Omental fat pad (tissue), 4 donors: ENCODE measurements around the gene XRCC1. TPM values are rescaled to one million over a fixed set of nuclear protein-coding genes. Genes with fewer than 3 reads are reported as not detected.

Experiments
- ATAC-seq: fragments of 150-250 bp; one replicate; pipeline ENCODE4 v1.9.1; 2016; ENCODE audit warnings: mild to moderate bottlenecking, moderate library complexity; ENCODE audit not compliant: low FRiP score
- DNase-seq: peaks from one replicate; pipeline ENCODE4 v3.0.0-alpha.2; 2019; ENCODE audit warnings: low spot score
- total RNA-seq, 4 donors: library from RNA; depleted of rRNA; stranded (reverse); fragments of >200 nt; gene quantifications; one replicate each; pipeline ENCODE4 v1.1.0, GENCODE V29; 2016
- TF ChIP-seq, protein P1 (sequence below), 3 donors: fragments of 450-650 bp; IDR thresholded peaks; one replicate each; pipeline ENCODE4 v1.5.1; 2016 to 2017; ENCODE audit warnings: antibody characterized with exemption in 3 of 3, mild to moderate bottlenecking in 3 of 3, moderate library complexity in 2 of 3

Gene XRCC1
- total RNA-seq, 4 donors from 2014 or later = 13.0 to 24.1 (median 15.8) TPM

GRCh38 chr19:43562226-43562697, 13.1 kb downstream of the XRCC1 start:
- ATAC-seq (no peak), DNase-seq (no peak)
- TF ChIP-seq, protein P1, sequence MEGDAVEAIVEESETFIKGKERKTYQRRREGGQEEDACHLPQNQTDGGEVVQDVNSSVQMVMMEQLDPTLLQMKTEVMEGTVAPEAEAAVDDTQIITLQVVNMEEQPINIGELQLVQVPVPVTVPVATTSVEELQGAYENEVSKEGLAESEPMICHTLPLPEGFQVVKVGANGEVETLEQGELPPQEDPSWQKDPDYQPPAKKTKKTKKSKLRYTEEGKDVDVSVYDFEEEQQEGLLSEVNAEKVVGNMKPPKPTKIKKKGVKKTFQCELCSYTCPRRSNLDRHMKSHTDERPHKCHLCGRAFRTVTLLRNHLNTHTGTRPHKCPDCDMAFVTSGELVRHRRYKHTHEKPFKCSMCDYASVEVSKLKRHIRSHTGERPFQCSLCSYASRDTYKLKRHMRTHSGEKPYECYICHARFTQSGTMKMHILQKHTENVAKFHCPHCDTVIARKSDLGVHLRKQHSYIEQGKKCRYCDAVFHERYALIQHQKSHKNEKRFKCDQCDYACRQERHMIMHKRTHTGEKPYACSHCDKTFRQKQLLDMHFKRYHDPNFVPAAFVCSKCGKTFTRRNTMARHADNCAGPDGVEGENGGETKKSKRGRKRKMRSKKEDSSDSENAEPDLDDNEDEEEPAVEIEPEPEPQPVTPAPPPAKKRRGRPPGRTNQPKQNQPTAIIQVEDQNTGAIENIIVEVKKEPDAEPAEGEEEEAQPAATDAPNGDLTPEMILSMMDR (IDR thresholded peaks at IDR 0.05) = no peak

GRCh38 chr19:43561139-43561970, 14.0 kb downstream of the XRCC1 start:
- TF ChIP-seq, protein P1 (IDR thresholded peaks at IDR 0.05) = no peak
- DNase-seq (no peak), ATAC-seq (no peak)

DNA sequence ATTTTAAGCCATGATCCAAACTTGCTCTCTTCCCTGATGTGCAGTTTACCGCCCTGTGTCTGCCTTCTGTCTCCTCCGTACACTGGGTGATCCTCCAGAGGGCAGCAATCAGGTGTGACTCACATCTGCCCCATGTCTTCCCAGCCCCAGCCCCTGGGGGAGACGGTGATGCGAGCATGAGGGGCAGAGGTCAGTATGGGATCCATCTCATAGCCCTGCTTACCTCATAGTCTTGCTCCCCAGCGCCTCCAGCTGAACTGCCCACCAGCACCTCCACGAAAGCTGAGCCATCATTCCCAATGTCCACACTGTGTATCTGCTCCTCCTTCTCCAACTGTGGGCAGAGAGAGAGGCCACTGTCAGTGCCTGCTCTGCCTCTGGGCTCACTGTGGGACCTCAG, 14.6 kb downstream of the XRCC1 start:
- no peak for DNase-seq
- no peak for ATAC-seq
- TF ChIP-seq, protein P1 (IDR thresholded peaks at IDR 0.05) = no peak

GRCh38 chr19:43555185-43555770, 20.0 kb downstream of the XRCC1 start:
- TF ChIP-seq, protein P1 (IDR thresholded peaks at IDR 0.05) = no peak
- ATAC-seq = no peak
- no peak for DNase-seq

DNA sequence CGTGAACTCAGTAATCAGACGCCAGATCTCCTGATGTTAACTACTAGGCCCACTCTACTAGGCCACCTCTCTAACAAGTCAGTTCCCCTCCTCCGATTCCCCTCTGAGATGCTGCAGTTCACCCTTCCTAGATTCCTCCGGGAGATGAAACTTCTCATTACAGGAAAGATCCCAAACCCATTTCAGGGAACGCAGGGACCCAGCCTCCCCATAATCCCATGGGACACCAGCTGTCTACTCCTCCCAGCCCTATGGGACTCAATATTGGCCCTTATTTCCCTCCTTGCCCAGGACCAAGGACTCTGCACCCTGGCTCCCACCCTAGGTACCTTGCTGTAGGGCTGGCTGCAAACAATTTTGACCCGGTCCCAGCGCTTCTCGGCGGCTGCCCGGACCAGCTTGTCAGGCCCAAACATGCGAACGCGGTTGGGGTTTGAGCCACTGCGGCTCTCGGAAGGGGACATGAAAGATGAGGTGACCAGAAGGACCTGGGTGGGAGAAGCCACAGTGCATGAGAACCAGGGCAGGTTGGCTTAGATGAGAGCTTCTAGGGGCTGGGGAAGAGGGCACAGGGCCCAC, 20.9 kb downstream of the XRCC1 start:
- ATAC-seq (no peak), DNase-seq (no peak)
- TF ChIP-seq, protein P1 (IDR thresholded peaks at IDR 0.05) = no peak

DNA sequence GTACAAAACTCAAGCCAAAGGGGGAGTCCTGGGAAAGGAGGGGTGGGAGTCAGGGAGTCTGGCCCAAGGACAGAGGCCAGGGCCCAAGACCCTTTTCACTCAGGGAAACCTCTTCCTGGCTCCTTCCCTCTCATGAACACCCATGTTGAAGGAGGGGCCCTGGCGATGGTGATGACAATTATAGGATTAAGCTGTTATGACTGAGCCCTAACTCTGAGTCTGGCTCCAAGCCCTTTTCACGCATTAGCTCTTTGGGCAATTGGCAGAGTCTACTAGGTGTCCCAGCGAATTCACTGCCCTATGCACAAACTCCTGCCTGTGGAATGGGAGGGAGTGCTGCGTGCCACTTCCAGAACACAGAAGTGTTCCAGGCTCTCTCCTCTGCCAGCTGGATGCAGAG, 21.7 kb downstream of the XRCC1 start:
- ATAC-seq (no peak), DNase-seq (no peak)
- TF ChIP-seq, protein P1 (IDR thresholded peaks at IDR 0.05) = no peak
